Upper lobe of left lung (tissue), 6 donors: Measurements from ENCODE around the gene TRMT61B. TPM values are rescaled to one million over a fixed set of nuclear protein-coding genes. Genes with fewer than 3 reads are reported as not detected.

Experiments
- ATAC-seq, 2 donors: fragments of 200-7000 bp; cut with Tn5 transposase; one replicate each; pipeline ENCODE4 v1.9.1; 2022; ENCODE audit warnings: mild to moderate bottlenecking in 2 of 2, moderate library complexity in 2 of 2; ENCODE audit not compliant: low FRiP score in 2 of 2
- DNase-seq, 2 donors: peaks; one replicate each; pipeline ENCODE4 v3.0.0-alpha.2; 2019 to 2020
- H3K27ac ChIP-seq, 4 donors: fragments of 200-600 bp; sonication (generic); one replicate each; pipeline ENCODE4 v1.5.1; 2016 to 2019
- H3K27me3 ChIP-seq, 4 donors: fragments of 200-600 bp; sonication (generic); one replicate each; pipeline ENCODE4 v1.5.1; 2017 to 2019
- H3K36me3 ChIP-seq, 4 donors: fragments of 200-600 bp; sonication (generic); one replicate each; pipeline ENCODE4 v1.5.1; 2016 to 2019
- H3K4me1 ChIP-seq, 4 donors: fragments of 200-600 bp; sonication (generic); one replicate each; pipeline ENCODE4 v1.5.1; 2018 to 2019
- H3K4me3 ChIP-seq, 4 donors: fragments of 200-600 bp; sonication (generic); one replicate each; pipeline ENCODE4 v1.5.1; 2017 to 2019; ENCODE audit warnings: mild to moderate bottlenecking in 2 of 4, moderate library complexity in 1 of 4
- H3K9me3 ChIP-seq, 4 donors: fragments of 200-600 bp; sonication (generic); one replicate each; pipeline ENCODE4 v1.5.1; 2018 to 2019
- CTCF ChIP-seq, 6 experiments: fragments of 450-650 bp in 4 of 6; fragments of 200-600 bp in 2 of 6; sonication (generic) in 2 of 6; IDR thresholded peaks; one replicate each; pipeline ENCODE4 v1.5.1; 2016 to 2019; ENCODE audit warnings: antibody characterized with exemption in 6 of 6
- EP300 ChIP-seq, 4 donors: sonication (generic); formaldehyde crosslinking; IDR thresholded peaks; one replicate each; pipeline ENCODE4 v1.5.1; 2017; ENCODE audit warnings: antibody characterized with exemption in 4 of 4, control low read depth in 2 of 4
- POLR2A ChIP-seq, 4 donors: fragments of 450-650 bp; IDR thresholded peaks; one replicate each; pipeline ENCODE4 v1.5.1; 2016 to 2017; ENCODE audit warnings: antibody characterized with exemption in 4 of 4, mild to moderate bottlenecking in 2 of 4
- POLR2AphosphoS5 ChIP-seq, 2 donors: sonication (generic); formaldehyde crosslinking; IDR thresholded peaks; one replicate each; pipeline ENCODE4 v1.5.1; 2017; ENCODE audit warnings: antibody characterized with exemption in 2 of 2
- WGBS, 2 donors: methylation state at CpG; one replicate each; pipeline ENCODE4 v1.1.5; 2017 to 2018; 5-methylcytosine and 5-hydroxymethylcytosine counted together
- total RNA-seq, 6 donors: library from RNA; depleted of rRNA in 4 of 6; stranded (reverse); fragments of >200 nt in 4 of 6; gene quantifications; one replicate each; pipeline versions ENCODE4 v1.1.0 to v1.2.1, GENCODE V29; 2016 to 2021
- donor health status: DM: no; HTN: no; CAD: no; lungs with moderate emphysema.
- donor health status: DM: no; HTN: yes; CAD: no; lungs with severe emphysema.

Gene TRMT61B
- total RNA-seq, 6 donors from 2014 or later: 7.9 to 12.5 (median 9.7) TPM

- peaks cover 0 to 6% (median 0%) of the 10 kb centered on the region in 4 donors for H3K4me1 ChIP-seq
- DNase-seq (peak in 1 of 2 donors; percentile 36), ATAC-seq (peak; percentile 83 to 86)
- WGBS, 2 donors: 3 to 4% methylated on average over 8 of the region's 8 CpGs
- no peaks in the 10 kb centered on the region for H3K27me3 ChIP-seq
- TF ChIP-seq CTCF (IDR thresholded peaks at IDR 0.05) (peak; percentile 44 to 77 (median 64)), POLR2A (IDR thresholded peaks at IDR 0.05) (no peak)
- H3K4me3 ChIP-seq: no peak overlapping the region
- no peak overlapping the region for H3K27ac ChIP-seq
- H3K9me3 ChIP-seq: no peaks in the 10 kb centered on the region
- no peaks in the 10 kb centered on the region for H3K36me3 ChIP-seq
These were observed 48.7 kb downstream of the TRMT61B start for GRCh38 chr2:28821295-28821958.

GRCh38 chr2:28818053-28818452, 52.1 kb downstream of the TRMT61B start:
- 77 to 81% methylated on average over 3 of the region's 3 CpGs for WGBS, 2 donors
- Histone ChIP-seq H3K36me3 (no peaks in the 10 kb centered on the region), H3K4me1 (peaks cover 0 to 6% (median 0%) of the 10 kb centered on the region in 4 donors), H3K27me3 (no peaks in the 10 kb centered on the region), H3K9me3 (no peaks in the 10 kb centered on the region), H3K4me3 (no peak overlapping the region), H3K27ac (no peak overlapping the region)
- DNase-seq (no peak), ATAC-seq (no peak)
- TF ChIP-seq EP300 (IDR thresholded peaks at IDR 0.05) (no peak), CTCF (IDR thresholded peaks at IDR 0.05) (no peak), POLR2A (IDR thresholded peaks at IDR 0.05) (no peak), POLR2AphosphoS5 (IDR thresholded peaks at IDR 0.05) (no peak)

GRCh38 chr2:28810384-28811285, 59.5 kb downstream of the TRMT61B start, which contains the start of gene SPDYA:
Gene SPDYA, plus strand, starts transcription at chr2:28810834. Its CDS starts 5,181 bp downstream, at chr2:28816015.
- Histone ChIP-seq H3K4me1 (peaks cover 10 to 20% (median 16%) of the 10 kb centered on the region in 4 donors), H3K4me3 (peak within 1 kb of the TSS; percentile 26 to 62 (median 50)), H3K9me3 (no peaks in the 10 kb centered on the region), H3K36me3 (peaks cover 0 to 5% (median 0%) of the 10 kb centered on the region in 4 donors), H3K27me3 (peaks cover 0 to 5% (median 0%) of the 10 kb centered on the region in 4 donors), H3K27ac (peak within 1 kb of the TSS in 1 of 4 donors; percentile 30)
- DNase-seq: peak; percentile 81 to 95
- 4 to 9% methylated on average over 10 to 57 of the region's 97 CpGs for WGBS, 2 donors
- peak; percentile 85 to 94 for ATAC-seq
- TF ChIP-seq POLR2AphosphoS5 (IDR thresholded peaks at IDR 0.05) (peak in 1 of 2 donors; percentile 36), POLR2A (IDR thresholded peaks at IDR 0.05) (no peak), CTCF (IDR thresholded peaks at IDR 0.05) (no peak), EP300 (IDR thresholded peaks at IDR 0.05) (no peak)

- Histone ChIP-seq H3K9me3 (no peaks in the 10 kb centered on the region), H3K36me3 (peaks cover 0 to 12% (median 1%) of the 10 kb centered on the region in 4 donors), H3K4me3 (peak overlapping the region in 3 of 4 donors; percentile 42 to 62 (median 57)), H3K27me3 (peaks cover 0 to 5% (median 0%) of the 10 kb centered on the region in 4 donors), H3K27ac (peak overlapping the region in 1 of 4 donors; percentile 30), H3K4me1 (peaks cover 10 to 20% (median 16%) of the 10 kb centered on the region in 4 donors)
- ATAC-seq (peak in 1 of 2 donors; percentile 36), DNase-seq (no peak)
- no peak for TF ChIP-seq CTCF (IDR thresholded peaks at IDR 0.05)
- TF ChIP-seq POLR2AphosphoS5 (IDR thresholded peaks at IDR 0.05): no peak
- no peak for TF ChIP-seq POLR2A (IDR thresholded peaks at IDR 0.05)
- no peak for TF ChIP-seq EP300 (IDR thresholded peaks at IDR 0.05)
- WGBS, 2 donors: 69 to 79% methylated on average over 10 of the region's 10 CpGs
These were observed 60.2 kb downstream of the TRMT61B start for GRCh38 chr2:28809927-28810326.
